H9 (cell line): ENCODE data around the gene CIDEC. TPM values are rescaled to one million over a fixed set of nuclear protein-coding genes. Genes with fewer than 3 reads are reported as not detected.

Source experiments
- DNase-seq: peaks from one replicate; pipeline ENCODE4 v3.0.0-alpha.2; 2017
- H2AFZ ChIP-seq: one replicate; pipeline ENCODE4 v1.6.1; 2013; ENCODE audit warnings: mild to moderate bottlenecking, low read length, control low read depth, moderate library complexity
- H2AK5ac ChIP-seq: 2 replicates; pipeline ENCODE4 v1.6.1; 2013; ENCODE audit warnings: low read length, control low read depth, mixed read lengths; ENCODE audit not compliant: insufficient read length
- H2BK120ac ChIP-seq: one replicate; pipeline ENCODE4 v1.6.1; 2013; ENCODE audit warnings: low read depth, mild to moderate bottlenecking, low read length, control low read depth, inconsistent platforms; ENCODE audit not compliant: poor library complexity, severe bottlenecking
- H2BK12ac ChIP-seq: 2 replicates; pipeline ENCODE4 v1.6.1; 2013; ENCODE audit warnings: low read length, control low read depth, mixed read lengths, low read depth; ENCODE audit not compliant: insufficient read length
- H2BK15ac ChIP-seq: 2 replicates; pipeline ENCODE4 v1.6.1; 2013; ENCODE audit warnings: low read depth, low read length, control low read depth
- H2BK20ac ChIP-seq: one replicate; pipeline ENCODE4 v1.6.1; 2013; ENCODE audit warnings: low read depth, mild to moderate bottlenecking, low read length, control low read depth, inconsistent platforms; ENCODE audit not compliant: poor library complexity, severe bottlenecking
- H2BK5ac ChIP-seq: 2 replicates; pipeline ENCODE4 v1.6.1; 2013; ENCODE audit warnings: low read length, control low read depth, mixed read lengths; ENCODE audit not compliant: insufficient read length
- H3K14ac ChIP-seq: 2 replicates; pipeline ENCODE4 v1.6.1; 2013; ENCODE audit warnings: low read length, control low read depth; ENCODE audit not compliant: insufficient read depth
- H3K18ac ChIP-seq: 2 replicates; pipeline ENCODE4 v1.6.1; 2013; ENCODE audit warnings: low read depth, mild to moderate bottlenecking, mixed read lengths, low read length, control low read depth; ENCODE audit not compliant: insufficient read length
- H3K23ac ChIP-seq: 2 replicates; pipeline ENCODE4 v1.6.1; 2013; ENCODE audit warnings: low read length, control low read depth, mixed read lengths, low read depth; ENCODE audit not compliant: insufficient read length
- H3K23me2 ChIP-seq: 2 replicates; pipeline ENCODE4 v1.6.1; 2013; ENCODE audit warnings: low read depth, mild to moderate bottlenecking, mixed read lengths, low read length, control low read depth; ENCODE audit not compliant: insufficient read length, poor library complexity, severe bottlenecking
- H3K27ac ChIP-seq: 2 replicates; pipeline ENCODE4 v1.5.1; 2013; ENCODE audit warnings: low read length, control low read depth, mixed read lengths, low read depth; ENCODE audit not compliant: insufficient read length
- H3K27me3 ChIP-seq: 2 replicates; pipeline ENCODE4 v1.6.1; 2013; ENCODE audit warnings: low read length, control low read depth, inconsistent platforms; ENCODE audit not compliant: insufficient read depth
- H3K4ac ChIP-seq: 2 replicates; pipeline ENCODE4 v1.6.1; 2013; ENCODE audit warnings: low read depth, mild to moderate bottlenecking, control low read depth, inconsistent platforms, low read length, moderate library complexity
- H3K4me1 ChIP-seq: 2 replicates; pipeline ENCODE4 v1.6.1; 2013; ENCODE audit warnings: low read length, control low read depth, inconsistent platforms; ENCODE audit not compliant: insufficient read depth
- H3K4me2 ChIP-seq: 2 replicates; pipeline ENCODE4 v1.6.1; 2013; ENCODE audit warnings: low read length, control low read depth, mixed read lengths; ENCODE audit not compliant: insufficient read length, insufficient read depth
- H3K56ac ChIP-seq: 2 replicates; pipeline ENCODE4 v1.6.1; 2013; ENCODE audit warnings: low read depth, mild to moderate bottlenecking, mixed read lengths, low read length, control low read depth; ENCODE audit not compliant: insufficient read length
- H3K79me1 ChIP-seq: 2 replicates; pipeline ENCODE4 v1.6.1; 2013; ENCODE audit warnings: low read depth, mild to moderate bottlenecking, moderate library complexity, low read length, control low read depth, inconsistent platforms; ENCODE audit not compliant: insufficient read depth, poor library complexity, severe bottlenecking
- H3K79me2 ChIP-seq: 2 replicates; pipeline ENCODE4 v1.6.1; 2013; ENCODE audit warnings: low read length, control low read depth, inconsistent platforms; ENCODE audit not compliant: insufficient read depth
- H3K9ac ChIP-seq: 2 replicates; pipeline ENCODE4 v1.6.1; 2013; ENCODE audit warnings: low read length, control low read depth, mixed read lengths; ENCODE audit not compliant: insufficient read length; ENCODE audit errors: extremely low read depth
- H3K9me3 ChIP-seq: one replicate; pipeline ENCODE4 v1.6.1; 2013; ENCODE audit warnings: low read depth, low read length, inconsistent platforms; ENCODE audit not compliant: control insufficient read depth
- H3T11ph ChIP-seq: one replicate; pipeline ENCODE4 v1.6.1; 2013; ENCODE audit warnings: mild to moderate bottlenecking, low read length, control low read depth, inconsistent platforms
- H4K20me1 ChIP-seq: one replicate; pipeline ENCODE4 v1.6.1; 2013; ENCODE audit not compliant: control insufficient read depth, insufficient read length, insufficient read depth
- H4K5ac ChIP-seq: 2 replicates; pipeline ENCODE4 v1.6.1; 2013; ENCODE audit warnings: low read depth, mild to moderate bottlenecking, mixed read lengths, low read length, control low read depth; ENCODE audit not compliant: insufficient read length
- H4K8ac ChIP-seq: replicated peaks from 2 replicates; pipeline ENCODE4 v1.6.1; 2013; ENCODE audit warnings: low read length, control low read depth, mixed read lengths, low read depth; ENCODE audit not compliant: insufficient read length
- H4K91ac ChIP-seq: 2 replicates; pipeline ENCODE4 v1.6.1; 2013; ENCODE audit warnings: low read depth, mild to moderate bottlenecking, moderate library complexity, mixed read lengths, low read length, control low read depth; ENCODE audit not compliant: insufficient read length
- H3K27ac Mint-ChIP-seq, 3 experiments: 2 replicates in 2 of 3; 3 replicates in 1 of 3; pipeline ENCODE4 v1.8.0; 2020 to 2021; ENCODE audit warnings: mixed read lengths in 3 of 3, mild to moderate bottlenecking in 1 of 3, moderate library complexity in 1 of 3
- H3K27me3 Mint-ChIP-seq: 2 replicates; pipeline ENCODE4 v1.8.0; 2021; ENCODE audit warnings: low read depth, mild to moderate bottlenecking, moderate library complexity, mixed read lengths
- H3K36me3 Mint-ChIP-seq, 3 experiments: 2 replicates in 2 of 3; 3 replicates in 1 of 3; pipeline ENCODE4 v1.8.0; 2020 to 2021; ENCODE audit warnings: low read depth in 3 of 3, mixed read lengths in 3 of 3; ENCODE audit not compliant: insufficient read depth in 1 of 3
- H3K4me1 Mint-ChIP-seq, 2 experiments: 2 replicates each; pipeline ENCODE4 v1.8.0; 2020; ENCODE audit warnings: mixed read lengths in 2 of 2
- H3K4me3 Mint-ChIP-seq, 2 experiments: 2 replicates in 1 of 2; 3 replicates in 1 of 2; pipeline ENCODE4 v1.8.0; 2020 to 2021; ENCODE audit warnings: mild to moderate bottlenecking in 2 of 2, mixed read lengths in 2 of 2, moderate library complexity in 1 of 2
- H3K9me3 Mint-ChIP-seq, 2 experiments: 2 replicates in 1 of 2; 3 replicates in 1 of 2; pipeline ENCODE4 v1.8.0; 2020; ENCODE audit warnings: mild to moderate bottlenecking in 2 of 2, mixed read lengths in 2 of 2, moderate library complexity in 1 of 2
- CTCF ChIP-seq: fragments of 200-600 bp; sonication (generic); conservative IDR thresholded peaks from 3 replicates; pipeline ENCODE4 v1.8.0; 2021; ENCODE audit warnings: antibody characterized with exemption, mild to moderate bottlenecking
- WGBS: extraction: QIAGEN DNeasy Blood & Tissue Kit; methylation state at CpG from one replicate; pipeline ENCODE4 v1.1.7; 2013; ENCODE audit warnings: missing lambda C conversion rate, low lambda C conversion rate, mixed read lengths; ENCODE audit not compliant: insufficient read length; ENCODE audit errors: extremely low coverage; 5-methylcytosine and 5-hydroxymethylcytosine counted together
- total RNA-seq: library from RNA; stranded (reverse); gene quantifications from 2 replicates; pipeline ENCODE4 v1.2.1, GENCODE V29; 2021

The CIDEC gene
- total RNA-seq, 1 experiment from 2014 or later = not detected

GRCh38 chr3:9878700-9879099 is 1.4 kb downstream of the CIDEC start:
- no peaks in the 10 kb centered on the region for H3K79me1 ChIP-seq
- no peaks in the 10 kb centered on the region for H3K9me3 ChIP-seq
- Mint-ChIP-seq H3K27me3 (no peaks in the 10 kb centered on the region; the same call in none of the 2 replicates), H3K36me3 (no peaks in the 10 kb centered on the region), H3K27ac (no peak overlapping the region; a peak in 2 of 7 replicates), H3K9me3 (no peaks in the 10 kb centered on the region), H3K4me3 (no peak overlapping the region), H3K4me1 (peaks cover 3 to 5% of the 10 kb centered on the region in 2 experiments; a peak in 2 of 4 replicates)
- H4K8ac ChIP-seq = no peak overlapping the region
- H2BK5ac ChIP-seq = no peak overlapping the region
- no peak overlapping the region for H2BK15ac ChIP-seq
- no peaks in the 10 kb centered on the region for H3K27me3 ChIP-seq
- H4K91ac ChIP-seq = no peak overlapping the region
- H4K5ac ChIP-seq = no peak overlapping the region
- H2BK20ac ChIP-seq = no peak overlapping the region
- no peak overlapping the region for H2BK12ac ChIP-seq
- DNase-seq = no peak
- H4K20me1 ChIP-seq = no peaks in the 10 kb centered on the region
- no peak for TF ChIP-seq CTCF
- H3K4ac ChIP-seq = no peak overlapping the region
- no CpG with 5 or more reads among the region's 5 CpGs for WGBS
- H3K14ac ChIP-seq = no peak overlapping the region
- no peaks in the 10 kb centered on the region for H3K4me1 ChIP-seq
- H3T11ph ChIP-seq = no peak overlapping the region
- no peak overlapping the region for H3K18ac ChIP-seq
- no peaks in the 10 kb centered on the region for H3K23me2 ChIP-seq
- no peaks in the 10 kb centered on the region for H3K79me2 ChIP-seq
- H2BK120ac ChIP-seq = no peak overlapping the region
- no peak overlapping the region for H3K4me2 ChIP-seq
- H3K9ac ChIP-seq = no peak overlapping the region
- H2AFZ ChIP-seq = no peak overlapping the region
- H2AK5ac ChIP-seq = no peak overlapping the region
- no peak overlapping the region for H3K23ac ChIP-seq
- no peak overlapping the region for H3K56ac ChIP-seq
- H3K27ac ChIP-seq = no peak overlapping the region
